ENCODE data around the gene EXOC6.

EXOC6 gene

DNA sequence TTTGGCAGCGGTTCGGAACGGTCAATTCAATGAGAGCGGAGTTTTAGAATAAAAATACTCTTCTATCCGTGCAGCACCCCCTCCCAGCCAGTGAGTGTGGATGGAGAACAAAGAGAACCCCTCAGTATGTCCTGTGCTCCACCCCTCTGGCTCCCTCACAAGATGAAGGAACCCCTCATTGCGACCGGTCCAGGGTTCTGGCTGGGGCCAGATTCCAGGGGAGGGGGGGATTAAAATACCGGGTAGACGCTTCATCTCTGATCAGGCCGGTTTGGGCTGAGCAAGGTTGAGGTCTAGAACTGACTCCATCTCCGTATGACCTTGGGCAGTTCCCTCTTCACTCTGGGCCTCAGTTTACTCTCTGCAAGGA lies 218.2 kb downstream of the EXOC6 start:
- DNase-seq = no peak

DNA sequence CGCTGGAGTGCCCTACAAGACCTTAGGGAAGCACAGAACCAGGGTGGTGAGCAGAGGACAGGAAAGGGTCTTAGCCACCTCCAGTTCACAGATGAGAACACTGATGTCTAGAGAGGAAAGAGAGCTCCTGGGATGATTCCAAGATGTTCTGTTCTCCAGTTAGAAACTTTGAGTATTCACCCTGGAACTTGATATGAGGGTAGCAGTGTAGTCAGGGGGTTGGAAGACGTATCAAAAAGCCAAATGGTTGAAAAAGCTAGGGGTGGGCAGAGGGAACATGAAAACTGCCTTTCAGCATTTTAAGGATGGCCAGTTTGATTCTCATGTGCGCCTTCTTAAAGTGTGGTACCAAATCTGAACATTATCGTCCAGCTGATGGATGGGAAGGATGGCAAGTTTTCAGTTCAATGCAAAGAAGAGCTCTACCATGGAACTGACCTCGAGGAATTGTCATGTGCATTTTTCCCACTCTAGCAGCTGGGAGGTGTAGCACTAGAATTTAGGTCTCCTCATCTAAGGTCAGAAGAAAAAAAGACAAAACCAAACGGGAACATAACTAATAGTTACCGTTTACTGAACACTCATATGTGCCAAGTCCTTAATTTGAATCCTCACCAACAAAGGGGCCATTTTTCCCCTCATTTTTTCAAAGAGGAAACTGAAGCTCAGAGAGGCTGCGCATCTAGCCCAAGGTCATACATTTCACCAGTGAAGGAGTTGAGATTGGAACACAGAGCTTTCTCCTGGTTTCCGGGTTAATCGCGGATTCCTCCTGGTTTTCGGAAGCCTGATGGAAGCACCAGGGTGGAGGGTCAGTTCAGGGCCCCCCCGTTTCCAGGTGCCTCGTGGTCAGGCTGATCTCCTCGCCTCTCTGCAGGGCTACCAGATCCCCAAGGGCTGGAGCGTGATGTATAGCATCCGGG lies 219.4 kb downstream of the EXOC6 start:
- no peak for DNase-seq

DNA sequence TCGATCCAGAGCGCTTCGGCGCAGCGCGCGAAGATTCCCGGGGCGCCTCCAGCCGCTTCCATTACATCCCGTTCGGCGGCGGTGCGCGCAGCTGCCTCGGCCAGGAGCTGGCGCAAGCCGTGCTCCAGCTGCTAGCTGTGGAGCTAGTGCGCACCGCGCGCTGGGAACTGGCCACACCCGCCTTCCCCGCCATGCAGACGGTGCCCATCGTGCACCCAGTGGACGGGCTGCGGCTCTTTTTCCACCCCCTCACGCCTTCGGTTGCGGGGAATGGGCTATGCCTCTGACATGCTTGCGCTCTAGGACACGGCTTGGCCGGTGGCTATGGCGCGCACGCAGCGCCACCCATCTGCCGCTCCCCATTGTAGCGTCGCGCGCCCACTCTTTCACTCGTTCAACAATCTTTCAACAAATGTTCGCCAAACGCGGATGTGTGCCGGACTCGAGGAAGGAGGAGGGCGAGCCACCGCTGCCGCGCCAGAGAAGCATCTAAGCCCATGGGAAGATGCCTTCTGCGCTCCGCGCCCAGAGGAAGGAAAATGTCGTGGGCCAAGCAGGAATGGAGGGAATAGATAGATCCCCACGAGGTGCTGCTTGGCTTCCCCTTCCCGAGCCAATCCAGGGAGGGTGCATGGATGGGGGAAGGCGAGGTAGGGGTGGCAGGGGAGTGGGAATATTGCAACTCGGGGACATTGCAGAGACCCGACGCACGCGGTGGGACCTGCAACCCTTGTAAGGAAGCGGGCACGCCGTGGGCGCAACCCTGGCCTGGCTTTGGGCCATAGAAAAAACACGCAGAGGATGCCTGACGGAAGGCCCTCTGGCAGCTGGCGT lies 220.3 kb downstream of the EXOC6 start:
- DNase-seq = no peak

DNA sequence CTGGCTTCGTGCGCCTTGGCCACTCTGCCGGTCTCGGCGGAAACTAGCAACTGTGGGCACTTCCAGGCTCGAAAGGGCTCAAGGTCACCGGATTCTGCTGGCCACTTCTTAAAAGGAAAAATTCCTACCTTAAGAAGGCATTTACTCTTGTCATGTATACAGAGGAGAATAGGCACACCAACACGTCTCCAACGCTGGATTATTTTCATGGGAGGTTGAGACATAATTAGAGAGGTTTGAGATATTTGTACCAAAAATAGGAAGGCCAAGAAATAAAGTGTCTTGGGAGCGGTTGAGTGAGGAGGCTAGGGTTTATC lies 220.9 kb downstream of the EXOC6 start:
- DNase-seq = no peak

DNA sequence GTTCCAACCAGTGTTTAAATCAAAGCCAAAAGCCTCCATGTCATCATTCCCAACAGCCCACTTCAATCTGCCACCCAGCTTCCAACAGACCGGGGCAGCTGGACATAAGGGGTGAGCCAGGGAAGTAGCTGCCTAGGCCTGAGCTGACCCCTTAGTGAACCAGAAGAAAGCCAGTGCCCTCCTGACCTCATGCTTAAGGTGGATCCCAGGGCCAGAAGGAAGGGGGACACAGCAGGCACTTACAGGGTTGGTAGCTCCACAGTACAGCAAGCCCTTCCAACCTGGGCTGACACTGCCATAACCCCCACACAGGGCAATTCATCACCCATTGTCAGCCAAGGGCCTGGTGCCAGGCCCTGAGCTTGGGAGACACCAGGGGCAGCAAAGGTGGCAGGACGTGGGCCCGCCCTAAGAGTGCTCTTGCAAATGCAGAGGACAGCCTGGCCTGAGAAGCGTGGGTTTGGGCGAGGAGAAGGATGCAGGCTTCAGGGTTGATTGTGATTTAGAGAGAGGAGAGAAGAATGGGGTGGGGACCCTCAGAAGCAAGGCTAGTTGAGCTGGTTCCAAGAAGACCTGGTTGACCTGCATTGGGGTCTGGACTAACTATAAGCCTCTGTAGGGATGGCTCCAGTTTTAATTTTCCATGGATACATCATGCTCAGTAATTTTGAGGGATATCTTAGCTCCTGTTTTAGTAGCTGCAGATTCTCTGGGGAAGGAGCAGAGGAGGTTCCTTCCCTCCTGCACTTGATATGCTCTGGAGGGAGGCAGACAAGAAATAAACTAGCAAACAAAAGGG lies 222.3 kb downstream of the EXOC6 start:
- DNase-seq = no peak

DNA sequence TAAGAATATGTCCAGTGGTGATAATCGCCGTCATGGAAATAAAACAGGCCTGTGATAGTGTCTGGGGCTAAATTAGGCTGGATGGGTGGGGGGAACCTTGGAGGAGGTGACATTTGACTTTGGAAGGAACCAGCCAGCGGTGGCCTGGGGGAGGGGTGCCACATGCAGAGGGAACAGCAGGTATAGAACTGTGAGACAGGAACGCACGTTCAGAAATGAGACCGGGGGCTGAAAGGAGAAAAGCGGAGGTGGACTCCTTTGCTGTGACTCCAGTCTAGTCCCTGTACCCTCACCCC lies 222.8 kb downstream of the EXOC6 start:
- no peak for DNase-seq

DNA sequence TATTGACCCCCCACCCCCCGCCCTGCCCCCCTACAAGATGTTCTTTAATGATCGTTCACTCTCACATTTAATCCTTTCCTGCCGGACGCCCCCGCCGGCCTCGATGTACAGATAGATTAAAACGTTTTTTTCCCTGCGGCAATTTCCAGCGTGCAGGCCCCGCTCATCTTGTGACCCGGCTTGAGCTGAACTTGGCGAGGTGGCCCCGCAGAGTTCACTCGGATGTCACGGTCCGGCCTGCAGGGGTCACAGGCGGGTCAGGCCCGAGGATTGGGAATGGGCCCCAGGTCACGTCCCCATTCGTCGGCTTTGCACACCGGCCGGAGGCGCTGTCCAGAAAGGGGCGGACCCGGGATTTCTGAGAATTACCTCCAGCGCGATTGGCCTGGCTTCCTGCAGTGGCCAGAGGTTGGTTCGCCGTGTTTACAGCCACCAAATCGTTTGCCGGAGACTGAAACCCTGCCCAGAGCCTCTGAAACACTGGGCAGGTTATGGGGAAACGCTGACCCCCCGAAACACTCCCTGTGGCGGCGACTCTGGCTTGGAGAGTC lies 223.4 kb downstream of the EXOC6 start:
- DNase-seq = no peak

DNA sequence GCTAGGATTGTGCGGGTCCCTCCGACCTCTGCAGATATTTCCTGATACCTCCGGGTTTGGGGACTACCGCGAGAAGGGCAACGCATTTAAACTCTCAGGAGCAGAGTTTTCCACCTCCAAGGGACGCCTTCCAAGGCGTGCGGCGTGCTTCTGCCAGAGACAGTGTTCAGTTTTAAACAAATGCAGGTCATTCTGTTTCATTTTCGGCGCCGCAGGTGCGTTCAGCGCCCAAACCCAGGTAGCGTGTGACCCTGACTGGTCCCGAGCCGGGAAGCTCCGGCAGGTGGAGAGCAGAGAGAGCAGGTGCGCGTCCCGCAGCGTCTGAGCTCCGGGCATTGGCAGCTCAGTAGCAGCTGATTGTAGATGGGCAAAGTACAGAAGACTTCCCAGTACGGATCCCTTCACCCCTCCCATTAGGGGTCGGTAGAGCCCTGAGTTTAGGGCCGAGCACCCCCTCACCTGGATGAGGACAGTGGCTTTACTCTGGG lies 223.9 kb downstream of the EXOC6 start:
- peak; percentile 30 for DNase-seq

DNA sequence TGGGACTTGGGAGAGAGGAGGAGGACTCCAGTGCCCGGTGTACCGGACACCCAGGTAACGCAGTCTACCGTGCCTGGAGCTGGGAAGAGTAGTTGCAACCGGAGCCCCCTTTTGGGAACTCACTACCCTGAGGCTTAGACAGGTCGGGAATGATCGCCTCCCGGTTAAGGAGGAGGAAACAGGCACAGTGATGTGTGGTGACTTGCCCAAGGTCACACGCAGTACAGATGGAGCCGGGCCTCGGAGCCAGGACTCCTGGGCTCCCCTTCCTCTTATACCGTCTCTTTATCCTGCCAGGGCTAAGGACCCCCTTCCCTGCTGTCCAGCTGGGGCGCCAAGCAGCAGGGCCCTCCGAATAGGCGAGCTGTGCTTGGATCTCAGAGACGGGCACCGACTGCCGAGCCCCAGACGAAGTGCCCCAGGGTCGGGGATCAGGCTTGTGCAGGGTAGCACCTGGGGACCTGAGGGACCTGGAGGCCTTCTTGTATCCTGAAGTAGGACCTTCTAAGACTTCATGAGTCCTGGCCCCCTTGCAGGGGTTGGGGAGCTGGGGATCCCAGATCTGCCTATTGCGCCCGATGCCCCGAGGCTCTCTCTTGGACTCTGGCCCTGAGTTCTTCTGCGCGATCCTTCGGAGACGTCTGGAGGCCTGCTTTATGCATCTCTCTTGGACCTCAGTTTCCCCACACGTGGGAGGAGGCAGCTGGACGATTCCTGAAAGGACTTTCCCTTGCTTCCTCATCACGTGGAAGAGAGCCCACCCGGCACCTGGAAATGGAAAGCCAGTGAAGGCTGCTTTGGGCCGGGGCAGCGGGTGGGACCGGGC lies 224.6 kb downstream of the EXOC6 start:
- DNase-seq = no peak

DNA sequence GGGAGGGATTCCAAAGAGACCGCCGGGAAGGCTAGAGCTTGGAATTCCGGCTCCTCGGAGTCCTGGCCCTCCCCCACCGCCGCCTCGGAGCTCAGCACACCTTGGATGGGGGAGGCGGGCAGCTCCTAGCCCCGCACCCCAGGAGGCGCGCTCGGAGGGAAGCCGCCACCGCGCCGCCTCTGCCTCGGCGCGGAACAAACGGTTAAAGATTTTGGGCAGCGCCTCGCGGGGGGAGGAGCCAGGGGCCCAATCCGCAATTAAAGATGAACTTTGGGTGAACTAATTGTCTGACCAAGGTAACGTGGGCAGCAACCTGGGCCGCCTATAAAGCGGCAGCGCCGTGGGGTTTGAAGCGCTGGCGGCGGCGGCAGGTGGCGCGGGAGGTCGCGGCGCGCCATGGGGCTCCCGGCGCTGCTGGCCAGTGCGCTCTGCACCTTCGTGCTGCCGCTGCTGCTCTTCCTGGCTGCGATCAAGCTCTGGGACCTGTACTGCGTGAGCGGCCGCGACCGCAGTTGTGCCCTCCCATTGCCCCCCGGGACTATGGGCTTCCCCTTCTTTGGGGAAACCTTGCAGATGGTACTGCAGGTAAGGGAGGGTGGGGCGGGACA lies 225.3 kb downstream of the EXOC6 start, which contains the start of gene CYP26A1:
CYP26A1 (plus strand) TSS at position 355 of the 608 bp plus-strand sequence; CDS start at position 397, 42 bp downstream.
- no peak for DNase-seq

DNA sequence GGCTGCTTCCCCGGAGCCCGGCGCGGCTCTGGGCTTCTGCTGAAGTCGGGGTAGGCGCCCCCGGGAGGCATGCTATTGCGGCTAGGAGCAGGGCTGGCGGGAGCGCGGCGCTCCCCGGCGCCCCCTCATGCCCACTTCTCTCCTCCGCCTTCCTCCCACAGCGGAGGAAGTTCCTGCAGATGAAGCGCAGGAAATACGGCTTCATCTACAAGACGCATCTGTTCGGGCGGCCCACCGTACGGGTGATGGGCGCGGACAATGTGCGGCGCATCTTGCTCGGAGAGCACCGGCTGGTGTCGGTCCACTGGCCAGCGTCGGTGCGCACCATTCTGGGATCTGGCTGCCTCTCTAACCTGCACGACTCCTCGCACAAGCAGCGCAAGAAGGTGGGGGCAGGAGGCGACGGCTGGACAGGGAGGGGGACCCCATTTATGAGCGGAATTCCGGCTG lies 225.9 kb downstream of the EXOC6 start:
- no peak for DNase-seq

DNA sequence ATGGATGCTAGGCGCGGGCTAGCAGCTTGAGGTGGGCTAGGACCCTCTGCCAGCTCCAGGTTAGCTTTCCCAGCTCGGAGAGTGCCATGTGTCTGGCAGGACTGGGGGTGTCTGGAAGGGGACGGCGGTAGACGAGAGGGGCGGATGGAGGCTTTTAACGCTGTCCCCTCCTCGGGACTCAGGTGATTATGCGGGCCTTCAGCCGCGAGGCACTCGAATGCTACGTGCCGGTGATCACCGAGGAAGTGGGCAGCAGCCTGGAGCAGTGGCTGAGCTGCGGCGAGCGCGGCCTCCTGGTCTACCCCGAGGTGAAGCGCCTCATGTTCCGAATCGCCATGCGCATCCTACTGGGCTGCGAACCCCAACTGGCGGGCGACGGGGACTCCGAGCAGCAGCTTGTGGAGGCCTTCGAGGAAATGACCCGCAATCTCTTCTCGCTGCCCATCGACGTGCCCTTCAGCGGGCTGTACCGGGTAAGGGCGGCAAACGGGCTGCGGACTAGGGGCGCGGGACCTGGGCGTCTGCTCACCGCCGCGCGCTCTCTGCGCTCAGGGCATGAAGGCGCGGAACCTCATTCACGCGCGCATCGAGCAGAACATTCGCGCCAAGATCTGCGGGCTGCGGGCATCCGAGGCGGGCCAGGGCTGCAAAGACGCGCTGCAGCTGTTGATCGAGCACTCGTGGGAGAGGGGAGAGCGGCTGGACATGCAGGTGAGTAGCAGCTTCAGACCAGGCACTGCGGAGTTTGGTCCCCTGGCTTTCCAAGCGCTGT lies 226.5 kb downstream of the EXOC6 start:
- no peak for DNase-seq

DNA sequence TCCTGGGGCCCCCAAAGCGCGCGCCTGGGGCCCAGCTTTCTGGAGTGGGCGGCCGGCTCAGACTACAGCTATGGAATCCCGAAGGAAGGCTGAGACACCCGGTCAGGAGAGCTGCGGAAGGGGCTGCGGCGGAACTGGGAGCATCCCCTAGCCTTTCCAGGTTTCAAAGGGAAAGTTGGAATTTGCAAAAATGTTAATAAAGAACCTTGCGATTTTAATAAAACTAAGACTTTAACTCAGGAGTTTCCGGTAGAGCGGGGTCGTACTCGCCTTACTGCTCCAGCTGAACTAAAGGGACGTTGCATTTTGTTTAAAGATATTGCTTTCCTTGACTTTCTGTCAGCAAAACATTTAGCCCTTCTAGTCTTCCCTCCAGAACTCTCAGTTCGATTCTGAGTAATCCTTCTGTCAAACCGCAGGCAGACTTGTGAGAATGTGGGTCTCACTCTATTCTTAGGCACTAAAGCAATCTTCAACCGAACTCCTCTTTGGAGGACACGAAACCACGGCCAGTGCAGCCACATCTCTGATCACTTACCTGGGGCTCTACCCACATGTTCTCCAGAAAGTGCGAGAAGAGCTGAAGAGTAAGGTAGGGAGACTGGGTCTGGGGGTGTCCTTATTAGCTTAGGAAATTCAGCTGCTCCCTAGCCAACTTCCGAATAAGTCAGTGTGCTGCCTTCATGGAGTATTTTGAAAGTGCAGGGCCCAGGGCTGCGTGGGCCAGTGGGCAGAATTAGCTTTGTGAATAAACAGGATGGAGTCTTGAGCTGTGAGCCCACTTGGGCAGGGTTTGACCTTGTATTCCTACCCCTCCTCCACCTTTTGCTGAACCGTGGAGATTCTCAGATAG lies 227.3 kb downstream of the EXOC6 start:
- no peak for DNase-seq

DNA sequence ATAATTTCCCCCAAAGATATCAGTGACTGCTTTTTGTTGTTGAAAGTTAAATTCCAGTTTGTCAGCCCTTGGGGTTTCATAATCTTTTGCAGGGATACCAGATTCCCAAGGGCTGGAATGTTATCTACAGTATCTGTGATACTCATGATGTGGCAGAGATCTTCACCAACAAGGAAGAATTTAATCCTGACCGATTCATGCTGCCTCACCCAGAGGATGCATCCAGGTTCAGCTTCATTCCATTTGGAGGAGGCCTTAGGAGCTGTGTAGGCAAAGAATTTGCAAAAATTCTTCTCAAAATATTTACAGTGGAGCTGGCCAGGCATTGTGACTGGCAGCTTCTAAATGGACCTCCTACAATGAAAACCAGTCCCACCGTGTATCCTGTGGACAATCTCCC lies 228.6 kb downstream of the EXOC6 start:
- no peak for DNase-seq

DNA sequence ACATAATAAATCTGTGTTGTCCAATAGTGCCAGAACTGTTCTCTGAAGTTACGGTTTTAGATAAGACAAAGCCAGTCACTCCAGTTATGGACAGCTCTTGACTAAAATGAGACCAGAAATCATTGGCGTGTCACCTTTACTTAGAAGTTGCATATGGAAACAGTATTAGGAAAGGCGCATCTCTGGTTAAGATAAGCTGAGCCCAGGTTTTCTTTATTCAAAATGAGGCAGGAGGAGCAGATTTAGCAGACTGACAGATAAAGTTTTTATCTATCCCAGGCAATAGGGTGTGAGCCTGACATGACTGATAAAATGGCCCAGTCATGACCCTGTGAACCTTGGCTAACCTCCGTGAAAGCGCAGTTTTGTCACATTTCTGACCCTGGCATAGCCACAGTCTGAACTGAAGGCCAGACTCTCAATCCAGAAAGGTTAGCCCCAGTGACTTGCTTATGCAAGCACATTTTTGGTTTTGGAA lies 229.6 kb downstream of the EXOC6 start:
- DNase-seq = no peak

DNA sequence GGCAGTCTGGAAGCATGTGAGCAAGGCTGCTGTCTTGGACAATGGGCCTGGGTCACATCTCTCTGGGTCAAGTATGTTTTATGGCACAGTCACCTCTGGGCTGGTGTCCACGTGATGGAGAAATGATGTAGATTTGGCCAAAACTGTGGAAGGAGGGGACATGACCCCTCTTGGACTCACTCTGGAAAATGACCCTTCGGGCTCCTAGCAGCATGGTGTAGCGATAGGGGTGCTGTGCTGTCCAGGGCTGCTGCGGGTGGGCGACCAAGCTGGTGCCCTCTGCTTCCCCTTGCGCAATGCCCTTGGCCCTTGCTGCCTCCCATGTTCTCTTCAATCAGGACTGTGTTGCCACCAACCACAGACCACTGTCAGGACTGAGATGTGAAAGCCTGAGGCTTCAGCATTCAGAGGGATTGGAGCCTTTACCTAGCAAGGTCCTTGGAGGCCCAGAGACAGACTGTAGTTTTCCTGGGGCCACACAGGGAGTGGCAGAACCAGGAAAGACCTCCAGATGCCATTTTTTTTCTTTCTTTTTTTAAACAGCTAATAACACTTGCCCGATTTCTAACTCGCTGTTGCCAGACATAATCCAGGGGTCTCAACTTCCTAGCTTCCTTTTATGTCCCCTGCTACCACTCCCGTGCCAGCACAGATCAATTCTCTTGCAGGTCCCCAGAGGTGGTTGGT lies 231.5 kb downstream of the EXOC6 start:
- DNase-seq = no peak

DNA sequence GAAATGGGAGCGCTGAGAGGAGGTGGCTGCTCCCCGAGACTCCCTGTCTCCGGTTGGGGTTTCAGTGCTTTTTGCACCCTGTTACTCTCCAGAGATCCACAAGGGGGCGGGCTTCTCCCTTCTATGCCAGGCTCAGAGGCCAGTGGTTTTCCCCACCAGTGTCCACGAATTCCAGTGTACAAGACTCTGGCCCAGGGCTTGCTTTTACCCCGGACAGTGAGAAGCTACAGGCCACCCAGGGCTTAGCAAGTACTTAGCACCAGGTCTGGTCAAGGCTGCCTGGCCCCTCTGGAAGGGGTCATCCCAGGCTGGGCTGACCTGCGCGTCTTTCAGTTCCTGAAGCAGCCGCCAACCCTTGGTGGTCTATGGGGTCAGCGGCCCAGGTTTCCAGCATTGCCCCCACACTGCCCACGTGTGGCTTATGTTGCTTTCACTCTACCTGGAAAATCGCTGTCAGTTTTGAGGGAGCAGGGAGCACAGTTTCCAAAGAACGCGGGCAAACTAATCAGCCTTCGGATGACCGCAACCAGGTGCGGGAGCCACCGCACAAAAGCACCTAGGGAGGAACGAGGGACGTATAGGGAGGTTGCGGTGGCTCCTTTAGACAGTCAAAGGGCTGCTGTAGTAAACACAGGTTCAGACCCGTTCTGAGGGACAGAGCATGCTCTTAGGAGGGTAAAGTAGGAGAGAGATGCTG lies 232.2 kb downstream of the EXOC6 start:
- DNase-seq = no peak

DNA sequence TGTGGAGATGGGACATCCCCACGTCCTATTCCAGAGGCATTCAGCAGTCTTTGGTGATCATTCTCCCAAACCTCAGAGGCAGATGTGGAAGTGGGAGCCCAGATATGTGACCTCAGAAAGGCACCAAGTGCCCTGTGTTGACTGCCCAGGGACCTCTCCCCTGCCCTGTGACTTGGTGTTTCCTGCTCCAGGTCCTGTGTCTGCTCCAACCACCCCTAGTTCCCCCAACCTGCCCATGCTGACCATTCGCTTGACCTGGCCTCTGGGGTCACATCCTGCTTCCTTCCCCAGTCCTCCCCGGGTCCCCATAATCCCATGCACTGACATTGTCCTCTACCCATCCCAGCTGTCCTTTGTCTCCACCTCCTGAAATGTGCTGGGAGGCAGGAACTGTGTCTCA lies 233.0 kb downstream of the EXOC6 start:
- DNase-seq = no peak
